ENCODE measurements around the gene HDAC10.

Gene HDAC10

GRCh38 chr22:50293441-50294318, 42.6 kb upstream of the HDAC10 start:
- H2AFZ ChIP-seq (ENCODE audit: low read length, unreplicated experiment), result no peak overlapping the region
- H3K4me1 ChIP-seq (ENCODE audit: control insufficient read depth, insufficient read depth, low read length, unreplicated experiment), result peaks cover 28% of the 10 kb centered on the region
- H3K4me3 ChIP-seq (ENCODE audit: low read depth, low read length), result peak overlapping the region; percentile 60
- no peaks in the 10 kb centered on the region for H3K27me3 ChIP-seq (ENCODE audit: insufficient read depth, low read length)
- no peaks in the 10 kb centered on the region for H3K36me3 ChIP-seq (ENCODE audit: insufficient read depth, low read length)
- H3K27ac ChIP-seq (ENCODE audit: low read depth, low read length), result peak overlapping the region; percentile 69
- H3K79me2 ChIP-seq (ENCODE audit: control insufficient read depth, insufficient read depth, low read length, unreplicated experiment), result peaks cover 59% of the 10 kb centered on the region

GRCh38 chr22:50292643-50293440, 41.8 kb upstream of the HDAC10 start:
- H2AFZ ChIP-seq (ENCODE audit: low read length, unreplicated experiment), result no peak overlapping the region
- no peaks in the 10 kb centered on the region for H3K36me3 ChIP-seq (ENCODE audit: insufficient read depth, low read length)
- no peaks in the 10 kb centered on the region for H3K27me3 ChIP-seq (ENCODE audit: insufficient read depth, low read length)
- H3K4me3 ChIP-seq (ENCODE audit: low read depth, low read length), result peak overlapping the region; percentile 60; the same call in 1 of the 2 replicates
- H3K27ac ChIP-seq (ENCODE audit: low read depth, low read length), result peak overlapping the region; percentile 69
- H3K4me1 ChIP-seq (ENCODE audit: control insufficient read depth, insufficient read depth, low read length, unreplicated experiment), result peaks cover 28% of the 10 kb centered on the region
- peaks cover 54% of the 10 kb centered on the region for H3K79me2 ChIP-seq (ENCODE audit: control insufficient read depth, insufficient read depth, low read length, unreplicated experiment)

DNA sequence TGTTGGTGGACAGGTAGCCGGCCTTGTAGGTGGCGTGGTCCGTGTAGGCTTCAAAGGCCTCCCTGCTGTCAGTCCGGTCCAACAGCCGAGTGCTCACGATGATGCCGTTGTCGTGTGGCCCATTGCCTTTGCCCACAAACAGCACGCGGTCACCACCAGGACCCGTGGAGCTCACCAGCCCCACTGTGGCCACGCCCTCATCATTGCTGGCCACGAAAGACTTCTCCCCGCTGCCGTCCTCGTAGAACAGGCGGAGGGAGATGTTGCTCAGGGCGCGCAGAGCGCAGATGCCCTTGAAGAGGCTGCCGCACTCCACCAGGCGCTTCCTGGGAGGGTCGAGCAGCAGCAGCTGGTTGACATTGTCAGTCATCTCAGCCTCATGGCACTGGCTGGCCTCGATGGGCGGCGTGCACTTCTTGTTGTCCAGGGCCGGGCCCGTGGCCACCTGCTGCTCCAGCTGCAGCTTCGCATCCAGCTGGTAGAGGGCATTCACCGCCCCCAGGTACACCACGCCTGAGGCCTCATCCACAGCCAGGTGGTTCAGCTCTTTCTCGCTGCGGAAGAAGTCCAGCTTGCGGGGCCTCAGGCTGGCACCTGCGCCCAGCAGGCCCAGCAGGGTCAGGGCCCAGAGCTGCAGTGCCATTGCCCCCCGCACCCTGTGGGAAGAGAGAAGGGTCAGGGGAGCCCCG, 39.0 kb upstream of the HDAC10 start:
- no peak overlapping the region for H3K4me3 ChIP-seq (ENCODE audit: low read depth, low read length)
- no peaks in the 10 kb centered on the region for H3K36me3 ChIP-seq (ENCODE audit: insufficient read depth, low read length)
- H3K27me3 ChIP-seq (ENCODE audit: insufficient read depth, low read length), result no peaks in the 10 kb centered on the region
- peaks cover 21% of the 10 kb centered on the region for H3K4me1 ChIP-seq (ENCODE audit: control insufficient read depth, insufficient read depth, low read length, unreplicated experiment)
- no peak overlapping the region for H3K27ac ChIP-seq (ENCODE audit: low read depth, low read length)
- H2AFZ ChIP-seq (ENCODE audit: low read length, unreplicated experiment), result no peak overlapping the region
- peaks cover 35% of the 10 kb centered on the region for H3K79me2 ChIP-seq (ENCODE audit: control insufficient read depth, insufficient read depth, low read length, unreplicated experiment)

- Histone ChIP-seq H2AFZ (ENCODE audit: low read length, unreplicated experiment) (no peak overlapping the region), H3K36me3 (ENCODE audit: insufficient read depth, low read length) (no peaks in the 10 kb centered on the region), H3K27me3 (ENCODE audit: insufficient read depth, low read length) (no peaks in the 10 kb centered on the region), H3K27ac (ENCODE audit: low read depth, low read length) (no peak overlapping the region), H3K79me2 (ENCODE audit: control insufficient read depth, insufficient read depth, low read length, unreplicated experiment) (peaks cover 33% of the 10 kb centered on the region), H3K4me3 (ENCODE audit: low read depth, low read length) (no peak overlapping the region), H3K4me1 (ENCODE audit: control insufficient read depth, insufficient read depth, low read length, unreplicated experiment) (peaks cover 18% of the 10 kb centered on the region)
These were observed 38.3 kb upstream of the HDAC10 start for GRCh38 chr22:50289151-50289941.

- no peak overlapping the region for H3K27ac ChIP-seq (ENCODE audit: low read depth, low read length)
- no peaks in the 10 kb centered on the region for H3K27me3 ChIP-seq (ENCODE audit: insufficient read depth, low read length)
- no peak overlapping the region for H2AFZ ChIP-seq (ENCODE audit: low read length, unreplicated experiment)
- no peak overlapping the region for H3K4me3 ChIP-seq (ENCODE audit: low read depth, low read length)
- peaks cover 27% of the 10 kb centered on the region for H3K79me2 ChIP-seq (ENCODE audit: control insufficient read depth, insufficient read depth, low read length, unreplicated experiment)
- H3K36me3 ChIP-seq (ENCODE audit: insufficient read depth, low read length), result no peaks in the 10 kb centered on the region
- H3K4me1 ChIP-seq (ENCODE audit: control insufficient read depth, insufficient read depth, low read length, unreplicated experiment), result peaks cover 6% of the 10 kb centered on the region
These were observed 36.7 kb upstream of the HDAC10 start for GRCh38 chr22:50287731-50288130.

DNA sequence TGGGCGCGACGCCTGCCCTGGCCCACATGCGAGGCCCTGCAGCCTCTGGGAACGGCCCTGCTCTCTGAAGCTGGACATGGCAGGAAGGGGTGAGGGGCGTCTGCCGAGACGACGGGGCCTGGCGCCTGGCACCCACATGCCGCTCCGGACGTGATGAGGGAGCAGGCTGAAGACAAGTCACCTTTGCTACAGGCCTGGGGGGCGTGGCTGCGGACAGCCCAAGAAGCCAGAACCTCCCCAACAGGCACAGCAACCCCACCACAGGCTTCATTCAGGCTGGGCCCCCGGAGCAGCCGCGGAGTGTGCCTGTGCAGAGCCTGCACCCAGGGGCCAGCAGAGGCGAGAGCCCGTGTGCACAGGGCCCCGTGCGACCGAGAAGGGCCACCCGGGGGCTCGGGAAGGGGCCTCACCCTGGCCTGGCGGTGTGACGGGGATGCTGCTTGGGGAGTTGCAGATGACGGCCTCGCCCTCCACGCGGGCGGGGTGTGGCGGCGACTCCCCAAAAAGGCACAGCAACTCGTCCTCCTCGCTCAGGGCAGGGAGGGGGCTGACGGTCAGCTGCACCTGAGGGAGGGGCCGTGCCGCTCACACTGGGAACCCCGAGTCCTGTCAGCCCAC, 35.7 kb upstream of the HDAC10 start:
- Histone ChIP-seq H3K27ac (ENCODE audit: low read depth, low read length) (no peak overlapping the region), H3K4me3 (ENCODE audit: low read depth, low read length) (no peak overlapping the region), H2AFZ (ENCODE audit: low read length, unreplicated experiment) (no peak overlapping the region), H3K27me3 (ENCODE audit: insufficient read depth, low read length) (no peaks in the 10 kb centered on the region), H3K36me3 (ENCODE audit: insufficient read depth, low read length) (0 out of 2 replicates have a peak, but pooled peaks cover 2% of the 10 kb centered on the region), H3K79me2 (ENCODE audit: control insufficient read depth, insufficient read depth, low read length, unreplicated experiment) (peaks cover 20% of the 10 kb centered on the region), H3K4me1 (ENCODE audit: control insufficient read depth, insufficient read depth, low read length, unreplicated experiment) (peaks cover 10% of the 10 kb centered on the region)

DNA sequence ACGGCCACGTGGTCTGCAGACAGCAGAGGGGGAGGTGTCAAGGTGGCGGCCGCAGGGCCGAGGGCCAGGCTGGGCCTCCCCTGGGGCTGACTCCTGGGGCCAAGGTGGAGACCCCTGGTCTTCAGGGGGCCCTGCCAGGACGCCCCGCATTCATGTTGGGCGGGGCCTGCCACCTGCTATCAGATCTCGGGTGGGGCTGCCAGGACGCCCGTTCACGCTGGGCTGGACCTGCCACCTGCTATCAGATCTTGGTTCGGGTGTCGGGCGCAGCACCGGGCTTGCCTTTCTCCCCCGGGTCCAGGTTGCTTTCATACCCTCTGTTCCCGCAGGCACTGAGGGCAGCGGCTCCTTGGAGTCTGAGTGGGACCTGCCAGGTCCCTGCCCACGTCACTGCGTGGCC, 35.2 kb upstream of the HDAC10 start:
- H2AFZ ChIP-seq (ENCODE audit: low read length, unreplicated experiment), result no peak overlapping the region
- H3K79me2 ChIP-seq (ENCODE audit: control insufficient read depth, insufficient read depth, low read length, unreplicated experiment), result peaks cover 15% of the 10 kb centered on the region
- peaks cover 6% of the 10 kb centered on the region; the same call in 1 of the 2 replicates for H3K36me3 ChIP-seq (ENCODE audit: insufficient read depth, low read length)
- peaks cover 10% of the 10 kb centered on the region for H3K4me1 ChIP-seq (ENCODE audit: control insufficient read depth, insufficient read depth, low read length, unreplicated experiment)
- no peak overlapping the region for H3K4me3 ChIP-seq (ENCODE audit: low read depth, low read length)
- no peak overlapping the region for H3K27ac ChIP-seq (ENCODE audit: low read depth, low read length)
- no peaks in the 10 kb centered on the region for H3K27me3 ChIP-seq (ENCODE audit: insufficient read depth, low read length)

GRCh38 chr22:50285568-50286229, 34.6 kb upstream of the HDAC10 start:
- no peak overlapping the region for H3K27ac ChIP-seq (ENCODE audit: low read depth, low read length)
- H3K27me3 ChIP-seq (ENCODE audit: insufficient read depth, low read length), result no peaks in the 10 kb centered on the region
- H3K36me3 ChIP-seq (ENCODE audit: insufficient read depth, low read length), result peaks cover 6% of the 10 kb centered on the region; the same call in 1 of the 2 replicates
- peaks cover 9% of the 10 kb centered on the region for H3K79me2 ChIP-seq (ENCODE audit: control insufficient read depth, insufficient read depth, low read length, unreplicated experiment)
- H3K4me3 ChIP-seq (ENCODE audit: low read depth, low read length), result no peak overlapping the region
- H3K4me1 ChIP-seq (ENCODE audit: control insufficient read depth, insufficient read depth, low read length, unreplicated experiment), result peaks cover 10% of the 10 kb centered on the region
- H2AFZ ChIP-seq (ENCODE audit: low read length, unreplicated experiment), result no peak overlapping the region

GRCh38 chr22:50284479-50284878, 33.4 kb upstream of the HDAC10 start:
- peaks cover 5% of the 10 kb centered on the region for H3K79me2 ChIP-seq (ENCODE audit: control insufficient read depth, insufficient read depth, low read length, unreplicated experiment)
- no peak overlapping the region for H2AFZ ChIP-seq (ENCODE audit: low read length, unreplicated experiment)
- H3K4me3 ChIP-seq (ENCODE audit: low read depth, low read length), result no peak overlapping the region
- no peaks in the 10 kb centered on the region for H3K27me3 ChIP-seq (ENCODE audit: insufficient read depth, low read length)
- H3K36me3 ChIP-seq (ENCODE audit: insufficient read depth, low read length), result peaks cover 6% of the 10 kb centered on the region; the same call in 1 of the 2 replicates
- peaks cover 10% of the 10 kb centered on the region for H3K4me1 ChIP-seq (ENCODE audit: control insufficient read depth, insufficient read depth, low read length, unreplicated experiment)
- H3K27ac ChIP-seq (ENCODE audit: low read depth, low read length), result no peak overlapping the region

All from ACC112 (cell line).